Measurements from ENCODE around the gene SPEN.

DNA sequence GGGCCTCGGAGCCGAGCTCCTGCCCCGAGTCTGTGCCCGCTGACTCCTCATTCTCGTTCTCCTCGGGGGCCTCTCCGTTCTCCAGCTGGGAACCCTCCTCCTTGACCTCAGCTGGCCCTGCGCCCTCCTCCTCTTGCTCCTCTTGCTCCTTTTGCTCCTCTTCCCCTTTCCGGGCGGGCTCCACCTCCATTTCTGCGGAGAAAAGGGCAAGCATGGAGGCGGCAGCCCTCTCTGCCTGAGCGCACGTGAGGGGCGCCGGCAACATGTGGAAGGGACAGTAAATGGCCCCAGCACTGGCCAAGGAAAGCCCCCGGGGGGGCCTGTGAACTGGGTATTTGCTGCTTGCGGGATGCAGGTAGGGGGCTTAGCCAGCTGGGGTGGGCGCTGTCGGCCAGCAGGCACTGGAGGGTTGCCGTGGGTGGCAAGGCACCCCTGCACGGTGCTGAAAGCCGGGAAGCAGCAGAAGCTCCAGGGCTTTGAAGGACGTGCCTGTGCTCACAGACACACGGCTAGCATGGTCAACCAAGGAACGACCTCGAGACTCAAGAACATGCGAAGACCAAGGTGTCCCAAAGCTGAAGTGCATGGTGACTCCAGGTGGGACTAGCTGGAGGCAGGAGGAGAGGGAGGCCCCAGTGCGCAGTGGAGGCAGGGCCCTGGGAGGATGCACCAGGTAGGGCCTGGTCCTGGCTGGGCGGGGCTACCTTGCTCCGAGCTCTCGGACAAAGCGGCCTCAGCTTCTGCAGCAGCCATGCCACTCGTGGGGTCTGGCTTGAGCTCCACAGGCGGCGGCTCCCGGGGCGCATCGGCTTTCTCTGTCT is 97.7 kb downstream of the SPEN start:
- TF ChIP-seq POLR2A (IDR thresholded peaks at IDR 0.05) = no peak
- TF ChIP-seq, protein P1, sequence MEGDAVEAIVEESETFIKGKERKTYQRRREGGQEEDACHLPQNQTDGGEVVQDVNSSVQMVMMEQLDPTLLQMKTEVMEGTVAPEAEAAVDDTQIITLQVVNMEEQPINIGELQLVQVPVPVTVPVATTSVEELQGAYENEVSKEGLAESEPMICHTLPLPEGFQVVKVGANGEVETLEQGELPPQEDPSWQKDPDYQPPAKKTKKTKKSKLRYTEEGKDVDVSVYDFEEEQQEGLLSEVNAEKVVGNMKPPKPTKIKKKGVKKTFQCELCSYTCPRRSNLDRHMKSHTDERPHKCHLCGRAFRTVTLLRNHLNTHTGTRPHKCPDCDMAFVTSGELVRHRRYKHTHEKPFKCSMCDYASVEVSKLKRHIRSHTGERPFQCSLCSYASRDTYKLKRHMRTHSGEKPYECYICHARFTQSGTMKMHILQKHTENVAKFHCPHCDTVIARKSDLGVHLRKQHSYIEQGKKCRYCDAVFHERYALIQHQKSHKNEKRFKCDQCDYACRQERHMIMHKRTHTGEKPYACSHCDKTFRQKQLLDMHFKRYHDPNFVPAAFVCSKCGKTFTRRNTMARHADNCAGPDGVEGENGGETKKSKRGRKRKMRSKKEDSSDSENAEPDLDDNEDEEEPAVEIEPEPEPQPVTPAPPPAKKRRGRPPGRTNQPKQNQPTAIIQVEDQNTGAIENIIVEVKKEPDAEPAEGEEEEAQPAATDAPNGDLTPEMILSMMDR (IDR thresholded peaks at IDR 0.05) = no peak

Data from lower leg skin (tissue), 3 donors.